Fibroblast of the conjunctiva (primary cell): Measurements from ENCODE around the gene IVD.

ENCODE experiments used
- DNase-seq: peaks from one replicate; pipeline ENCODE4 v3.0.0-alpha.2; 2010; ENCODE audit warnings: low read depth

The IVD gene

DNA sequence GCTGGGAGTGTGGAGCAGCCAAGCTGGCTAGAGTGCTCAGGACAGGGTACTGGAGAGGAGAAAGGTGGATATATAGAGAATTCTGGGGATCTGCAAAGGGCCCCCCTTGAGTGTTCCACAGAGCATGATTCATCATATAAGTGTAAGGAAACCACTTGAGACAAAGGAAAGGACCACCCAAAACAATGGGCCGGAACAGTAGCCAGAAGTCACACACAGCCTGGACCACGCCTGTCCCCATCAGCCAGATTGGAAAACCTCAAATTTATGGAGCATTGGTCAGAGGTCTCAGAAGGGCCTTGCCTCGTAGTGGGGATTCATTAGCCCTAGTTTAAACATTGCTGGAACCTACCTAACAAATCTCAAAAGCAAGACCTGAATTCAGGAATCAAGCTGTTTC is 28.0 kb upstream of the IVD start:
- DNase-seq, result no peak

DNA sequence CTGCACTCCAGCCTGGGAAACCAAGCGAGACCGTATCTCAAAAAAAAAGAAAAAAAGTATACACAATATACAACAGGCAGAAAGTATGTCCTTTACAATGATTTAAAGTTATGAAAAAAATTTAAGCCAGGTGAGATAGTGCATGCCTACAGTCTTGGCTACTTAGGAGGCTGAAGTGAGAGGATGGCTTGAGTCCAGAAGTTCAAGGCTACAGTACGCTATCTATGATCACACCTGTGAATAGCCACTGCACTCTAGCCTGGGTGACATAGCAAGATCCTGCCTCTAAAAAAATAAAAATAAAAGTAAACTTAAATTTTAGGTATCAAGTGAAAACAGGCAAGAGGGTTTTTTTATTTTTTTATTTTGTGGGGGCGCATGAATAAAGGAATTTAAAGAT is 26.2 kb upstream of the IVD start:
- no peak for DNase-seq

DNA sequence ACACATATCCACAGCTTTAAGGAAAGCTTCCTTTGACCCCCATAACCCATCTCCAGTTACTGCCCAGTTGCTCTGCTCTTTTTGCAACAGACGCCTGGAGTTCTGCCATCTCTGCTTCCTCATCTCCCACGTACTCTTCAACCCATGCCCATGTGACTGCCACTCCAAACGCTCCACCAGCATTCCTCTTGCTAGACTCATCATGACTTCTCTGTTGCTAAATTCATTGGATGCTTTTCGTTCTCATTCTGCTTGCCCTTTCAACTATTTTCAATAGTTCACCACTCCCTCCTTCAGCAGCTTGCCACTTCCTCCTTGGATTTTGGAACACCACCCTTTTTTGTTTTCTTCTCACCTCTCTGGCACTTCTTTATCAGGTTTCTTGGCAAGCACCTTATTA is 25.7 kb upstream of the IVD start:
- peak; percentile 97 for DNase-seq

DNA sequence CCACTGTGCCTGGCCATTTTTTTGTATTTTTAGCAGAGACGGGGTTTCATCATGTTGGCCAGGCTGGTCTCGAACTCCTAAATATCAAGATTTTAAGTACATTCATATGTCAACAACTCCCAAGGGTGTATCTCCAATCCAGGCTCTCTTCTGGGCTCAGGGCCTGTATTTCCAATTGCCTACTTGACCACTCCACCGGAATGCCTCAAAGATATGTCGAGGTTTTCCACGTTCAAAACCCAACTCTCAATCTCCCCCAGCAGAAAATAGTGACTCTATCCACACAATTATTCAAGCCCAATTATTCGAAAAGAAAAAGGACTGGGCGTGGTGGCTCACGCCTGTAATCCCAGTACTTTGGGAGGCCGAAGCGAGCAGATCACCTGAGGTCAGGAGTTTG is 25.0 kb upstream of the IVD start:
- no peak for DNase-seq

DNA sequence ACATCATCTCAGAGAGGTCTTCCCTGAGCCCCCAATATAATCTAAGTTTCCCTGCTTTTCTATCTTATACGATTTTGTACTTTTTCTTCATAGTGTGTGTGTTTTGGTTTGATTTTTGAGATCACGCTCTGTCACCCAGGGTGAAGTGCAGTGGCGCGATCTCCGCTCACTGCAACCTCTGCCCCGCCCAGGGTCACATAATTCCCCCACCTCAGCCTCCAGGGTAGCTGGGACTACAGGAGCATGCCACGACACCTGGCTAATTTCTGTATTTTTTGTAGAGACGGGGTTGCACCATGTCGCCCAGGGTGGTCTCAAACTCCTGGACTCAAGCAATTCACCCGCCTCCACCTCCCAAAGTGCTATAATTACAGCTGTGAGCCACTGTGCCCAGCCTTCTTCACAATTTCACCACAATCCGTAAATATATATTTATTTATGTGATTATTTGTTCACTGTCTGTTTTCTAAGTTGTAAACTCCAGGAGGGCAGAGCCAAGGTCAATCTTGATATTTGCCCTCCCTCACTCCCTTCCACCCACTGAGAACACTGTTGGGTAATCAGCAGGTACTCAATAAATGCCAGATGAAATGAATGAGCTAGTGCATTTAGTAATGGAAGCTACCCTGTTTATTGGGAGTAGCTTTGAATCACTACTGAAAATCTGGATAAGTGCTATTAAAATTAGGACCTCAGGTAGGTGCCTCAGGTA is 23.6 kb upstream of the IVD start:
- no peak for DNase-seq

DNA sequence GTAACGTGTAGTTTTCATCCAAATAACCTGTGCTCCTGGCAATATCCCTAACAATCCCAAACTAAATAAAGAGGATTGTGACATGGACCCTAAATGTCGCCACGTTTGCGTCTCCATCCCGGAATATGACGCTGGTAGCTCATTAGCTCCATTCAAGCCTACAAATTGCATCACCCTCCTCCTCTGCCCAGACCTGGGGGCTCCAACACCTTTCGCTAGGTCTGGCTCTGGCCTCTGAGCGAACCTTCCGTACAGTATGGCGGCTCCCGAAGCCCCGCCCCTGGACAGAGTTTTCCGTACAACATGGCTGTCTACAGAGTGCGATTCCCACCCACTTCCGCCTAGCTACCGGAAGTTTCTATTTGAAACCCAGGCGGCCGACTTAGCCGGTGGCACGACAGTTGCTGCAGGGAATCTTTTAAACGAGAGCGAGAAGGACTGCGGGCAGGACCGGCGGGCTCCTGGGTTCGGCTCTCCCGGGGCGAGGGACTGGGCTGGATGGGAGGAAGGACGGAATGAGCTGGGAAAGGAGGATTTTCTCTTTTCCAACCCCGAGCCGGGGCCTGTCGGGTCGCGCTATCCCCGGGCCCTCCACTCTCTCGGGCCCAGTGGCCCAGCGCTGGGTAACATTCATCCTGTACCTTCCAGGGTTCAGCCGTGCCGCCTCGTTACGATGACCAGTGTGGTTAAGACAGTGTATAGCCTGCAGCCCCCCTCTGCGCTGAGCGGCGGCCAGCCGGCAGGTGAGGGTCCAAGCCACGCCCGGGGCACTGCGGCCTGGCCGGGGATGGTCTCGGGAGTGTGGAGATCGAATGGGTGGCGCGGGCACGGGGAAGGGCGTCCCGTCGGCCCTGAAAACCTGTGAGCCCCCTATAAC is 22.8 kb upstream of the IVD start, which contains the start of gene KNSTRN:
KNSTRN (plus strand) TSS at position 142 of the 877 bp plus-strand sequence; CDS start at position 257, 115 bp downstream.
- peak; percentile 85 for DNase-seq

DNA sequence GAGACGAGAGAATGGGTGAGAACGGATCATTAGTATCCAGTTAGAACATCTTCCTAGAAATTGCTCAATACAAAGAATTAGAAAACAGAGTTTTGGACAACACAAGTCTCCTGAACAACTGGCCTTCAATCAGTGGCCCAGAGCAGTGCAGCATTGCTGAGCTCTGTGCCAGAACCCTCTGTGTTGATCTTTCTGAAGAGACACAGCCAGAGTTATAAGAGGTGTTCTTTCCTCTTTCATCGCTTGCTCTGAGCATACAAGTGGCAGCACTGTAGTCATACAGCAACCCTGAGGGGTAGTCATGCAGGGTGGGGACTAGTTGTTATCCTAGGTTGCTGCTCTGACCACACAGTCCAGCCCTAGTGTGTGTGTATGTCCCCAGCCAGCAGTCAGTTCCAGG is 19.1 kb upstream of the IVD start:
- DNase-seq, result no peak

DNA sequence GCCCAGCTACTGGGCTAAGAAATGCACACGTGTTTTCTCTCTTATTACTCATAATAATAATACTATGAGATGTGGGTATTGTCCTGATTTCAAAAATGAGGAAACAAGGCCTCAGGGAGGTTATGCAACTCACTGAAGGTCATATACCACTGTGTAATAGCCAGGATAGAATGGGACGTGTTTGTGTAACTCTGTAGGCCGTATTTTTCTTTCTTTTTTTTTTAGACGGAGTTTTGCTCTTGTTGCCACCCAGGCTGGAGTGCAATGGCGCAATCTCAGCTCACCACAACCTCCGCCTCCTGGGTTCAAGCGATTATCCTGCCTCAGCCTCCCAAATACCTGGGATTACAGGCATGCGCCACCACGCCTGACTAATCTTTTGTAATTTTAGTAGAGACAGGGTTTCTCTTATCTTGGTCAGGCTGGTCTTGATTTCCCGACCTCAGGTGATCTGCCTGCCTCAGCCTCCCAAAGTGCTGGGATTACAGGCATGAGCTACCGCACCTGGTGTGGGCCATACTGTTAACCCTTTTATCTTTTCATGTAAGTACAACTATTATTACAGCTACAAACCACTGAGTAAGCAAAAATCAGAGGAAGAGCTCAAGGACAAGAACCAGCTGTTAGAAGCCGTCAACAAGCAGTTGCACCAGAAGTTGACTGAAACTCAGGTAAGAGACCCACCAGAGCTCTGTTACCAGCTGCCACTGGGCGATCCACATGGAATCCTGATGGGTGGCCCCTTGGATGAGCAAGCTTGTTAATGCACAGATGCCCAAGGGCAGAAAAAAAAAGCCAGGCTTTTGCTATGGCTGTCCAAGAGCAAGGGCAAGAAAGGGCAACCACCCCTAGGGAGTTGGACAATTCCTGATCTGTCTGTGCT is 16.4 kb upstream of the IVD start:
- peak; percentile 10 for DNase-seq

DNA sequence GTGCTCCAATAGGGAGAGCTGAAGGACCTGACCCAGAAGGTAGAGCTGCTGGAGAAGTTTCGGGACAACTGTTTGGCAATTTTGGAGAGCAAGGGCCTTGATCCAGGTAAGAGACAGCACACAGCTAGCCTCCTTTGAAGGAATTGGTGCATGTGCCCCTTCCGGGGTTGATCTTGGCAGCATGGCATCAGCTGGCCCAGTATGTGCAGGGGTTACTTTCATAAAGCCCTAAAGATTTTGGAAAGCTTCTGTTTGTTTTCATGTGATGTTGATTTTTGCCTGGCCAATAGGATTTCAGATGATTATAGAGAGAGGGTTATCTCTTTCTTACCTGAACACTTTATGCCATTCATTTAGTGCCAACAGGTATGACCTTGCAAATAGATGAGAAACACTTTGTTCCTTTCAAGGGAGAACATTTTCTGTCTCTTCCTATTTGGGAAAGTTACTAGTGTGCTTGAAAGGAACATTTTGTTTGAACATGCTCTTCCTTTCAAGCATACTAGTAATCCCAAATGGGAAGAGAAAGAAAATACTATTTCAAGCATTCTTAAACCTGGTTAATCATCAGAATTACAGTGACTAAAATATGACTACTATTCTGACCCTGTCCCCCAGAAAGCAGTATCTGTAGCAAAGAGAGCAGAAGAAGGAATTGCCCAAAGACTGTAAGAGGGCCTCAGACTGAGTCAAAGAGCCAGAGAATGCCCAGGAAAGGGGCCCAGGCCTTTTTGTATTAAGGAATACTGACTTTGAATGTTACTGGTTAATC is 15.6 kb upstream of the IVD start:
- no peak for DNase-seq

DNA sequence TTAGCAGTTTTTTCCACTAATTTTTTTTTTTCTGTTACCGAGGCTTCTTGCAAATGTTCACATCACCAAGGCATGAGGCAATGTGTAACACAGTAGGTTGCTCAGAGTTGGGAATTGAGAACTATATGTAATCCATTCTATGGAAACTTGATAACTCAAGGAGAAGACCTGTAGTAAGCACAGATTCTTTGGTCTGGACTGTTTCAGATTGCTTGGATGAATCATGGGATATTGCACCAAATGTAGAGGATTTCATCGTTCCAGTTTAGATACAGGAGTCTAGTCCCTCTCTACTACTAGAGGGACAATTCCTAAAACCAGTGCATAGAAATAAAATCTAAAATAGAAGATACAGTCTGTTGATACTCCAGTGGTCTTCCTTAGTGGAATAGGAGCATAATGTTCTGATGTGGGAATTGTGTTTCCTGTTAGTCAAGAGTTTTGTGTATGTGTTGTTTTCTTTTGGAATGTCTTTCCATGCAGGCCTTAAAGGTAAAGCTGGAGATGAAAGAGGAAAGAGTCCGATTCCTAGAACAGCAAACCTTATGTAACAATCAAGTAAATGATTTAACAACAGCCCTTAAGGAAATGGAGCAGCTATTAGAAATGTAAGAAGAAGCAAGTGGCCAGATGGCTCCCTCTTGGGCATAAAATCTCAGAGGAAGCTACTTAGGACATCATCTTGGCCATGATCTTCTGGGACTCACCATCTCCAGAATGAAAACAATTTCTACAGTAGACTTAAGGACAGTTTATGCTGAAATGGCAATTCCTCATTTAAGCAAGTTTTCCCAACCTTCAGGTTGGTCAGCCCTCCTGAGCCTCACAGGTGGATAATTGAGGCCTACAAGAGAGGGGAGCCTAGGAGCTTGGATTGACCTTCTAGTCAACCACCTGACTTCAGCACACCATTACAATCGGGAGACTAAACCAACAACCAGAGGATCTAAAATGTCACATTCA is 12.3 kb upstream of the IVD start:
- DNase-seq, result peak; percentile 28

DNA sequence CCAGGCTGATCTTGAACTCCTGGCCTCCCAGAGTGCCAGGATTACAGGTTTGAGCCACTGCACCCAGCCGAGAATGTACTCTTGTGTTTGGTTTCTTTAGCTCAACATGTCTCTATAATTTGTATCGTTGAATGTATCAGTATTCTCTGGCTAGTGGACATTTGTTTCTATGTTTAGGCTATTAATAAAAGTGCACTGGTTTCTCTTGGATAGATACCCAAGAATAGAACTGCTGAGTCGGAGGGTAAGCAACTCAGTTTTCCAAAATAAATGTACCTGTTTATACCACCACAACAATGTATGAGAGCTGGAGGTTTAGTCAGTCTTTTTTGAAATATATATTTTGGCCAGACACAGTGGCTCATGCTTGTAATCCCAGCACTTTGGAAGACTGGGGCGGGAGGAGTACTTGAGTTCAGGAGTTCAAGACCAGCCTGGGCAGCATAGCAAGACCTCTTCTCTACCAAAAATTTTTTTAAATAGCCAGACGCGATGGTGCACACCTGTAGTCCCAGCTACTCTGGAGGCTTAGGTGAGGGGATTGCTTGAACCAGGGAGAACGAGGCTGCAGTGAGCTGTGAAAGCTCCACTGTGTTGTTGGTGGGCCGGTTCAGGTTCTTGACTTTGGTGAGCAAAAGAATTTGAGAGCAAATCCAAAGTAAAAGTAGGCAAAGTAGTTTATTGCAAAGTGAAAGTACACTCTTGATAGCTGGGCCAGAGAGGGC is 7.7 kb upstream of the IVD start:
- no peak for DNase-seq

DNA sequence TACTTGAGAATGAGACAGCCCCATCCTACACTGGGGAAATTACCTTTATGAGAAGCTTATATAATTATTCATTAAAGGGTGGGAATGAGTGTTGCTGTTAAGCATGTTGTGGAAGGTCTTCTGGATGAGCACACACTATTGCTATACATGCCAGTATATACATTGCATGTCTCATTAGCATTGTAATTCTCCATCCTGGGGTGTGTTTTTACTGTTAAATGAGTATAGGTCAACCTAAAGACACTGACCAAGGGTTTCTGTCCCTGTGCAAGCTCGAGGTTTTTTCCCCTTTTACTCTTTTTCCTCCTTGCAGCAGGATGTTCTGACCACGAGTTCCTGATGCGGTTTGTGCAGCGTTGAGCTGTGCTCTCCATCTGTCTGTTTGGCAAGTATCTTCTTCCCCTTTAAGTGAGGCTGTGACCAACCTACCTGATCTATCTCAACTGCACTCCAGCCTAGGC is 7.2 kb upstream of the IVD start:
- DNase-seq, result no peak

DNA sequence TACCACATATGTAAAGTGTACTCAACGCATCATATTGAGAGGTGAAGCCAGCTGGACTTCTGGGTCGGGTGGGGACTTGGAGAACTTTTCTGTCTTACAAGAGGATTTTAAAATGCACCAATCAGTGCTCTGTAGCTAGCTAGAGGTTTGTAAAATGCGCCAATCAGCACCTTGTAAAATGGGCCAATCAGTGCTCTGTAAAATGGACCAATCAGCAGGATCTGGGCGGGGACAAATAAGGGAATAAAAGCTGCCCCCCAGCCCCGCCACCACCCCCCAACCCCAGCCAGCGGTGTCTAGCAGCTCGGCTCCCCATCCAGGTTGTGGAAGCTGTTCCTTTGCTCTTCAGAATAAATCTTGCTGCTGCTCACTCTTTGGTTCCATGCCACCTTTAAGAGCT is 6.2 kb upstream of the IVD start:
- DNase-seq, result no peak

DNA sequence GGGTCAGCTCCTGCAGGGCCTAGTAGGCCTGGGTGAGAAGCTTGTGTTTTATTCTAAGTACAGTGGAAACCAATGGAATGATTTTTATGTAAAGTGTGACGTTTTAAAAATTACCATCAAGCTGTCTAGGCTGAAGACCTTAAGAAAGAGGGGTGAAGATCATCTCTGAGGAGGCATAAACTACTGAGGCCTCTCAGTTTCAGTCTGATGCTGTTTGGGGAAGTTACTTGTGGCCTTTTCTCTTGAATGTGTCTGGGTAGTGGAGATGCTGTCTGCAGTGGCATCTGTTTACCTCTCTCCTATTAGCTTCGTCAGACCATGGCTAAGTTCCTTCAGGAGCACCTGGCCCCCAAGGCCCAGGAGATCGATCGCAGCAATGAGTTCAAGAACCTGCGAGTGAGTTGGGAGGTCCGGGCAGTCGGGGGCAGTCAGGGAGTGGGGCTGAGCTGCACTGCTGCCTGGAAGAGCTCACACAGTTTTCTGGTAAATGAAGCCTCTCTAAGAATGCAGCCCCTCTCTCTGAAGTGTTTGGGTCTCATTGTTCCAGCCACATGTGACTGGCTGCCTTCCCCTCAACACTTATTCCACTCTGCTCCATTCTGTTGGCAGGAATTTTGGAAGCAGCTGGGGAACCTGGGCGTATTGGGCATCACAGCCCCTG is 1.9 kb downstream of the IVD start:
- DNase-seq, result no peak

DNA sequence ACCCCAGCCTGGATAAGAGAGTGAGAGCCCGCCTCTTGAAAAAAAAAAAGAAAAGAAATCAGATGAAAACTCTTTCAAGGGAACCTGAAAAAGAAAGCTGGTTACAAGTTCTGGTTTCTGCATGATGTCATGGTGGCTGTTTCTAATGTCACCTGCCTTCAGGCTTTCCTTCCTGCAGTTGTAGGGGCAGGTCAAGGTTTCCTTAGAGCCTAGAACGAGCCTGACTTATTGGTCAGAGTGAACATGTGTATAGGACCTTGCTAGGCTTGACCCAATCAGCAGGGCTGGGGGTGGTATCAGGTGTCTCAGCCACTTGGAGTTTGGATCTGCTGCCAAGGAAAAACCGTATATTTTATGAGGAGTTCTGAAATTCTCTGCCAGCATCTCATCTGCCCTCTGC is 3.8 kb downstream of the IVD start:
- no peak for DNase-seq

DNA sequence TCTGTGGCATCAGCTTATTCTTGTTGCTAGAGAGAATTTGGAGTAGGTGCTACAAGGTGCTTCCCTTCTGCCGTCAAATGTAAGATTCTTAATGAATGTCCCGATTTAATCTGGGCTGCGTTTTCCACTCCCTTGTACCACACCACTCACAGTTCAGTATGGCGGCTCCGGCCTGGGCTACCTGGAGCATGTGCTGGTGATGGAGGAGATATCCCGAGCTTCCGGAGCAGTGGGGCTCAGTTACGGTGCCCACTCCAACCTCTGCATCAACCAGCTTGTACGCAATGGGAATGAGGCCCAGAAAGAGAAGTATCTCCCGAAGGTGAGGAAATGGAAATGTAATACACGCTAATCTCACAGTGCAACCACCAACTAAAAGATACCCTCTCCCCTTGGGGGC is 4.9 kb downstream of the IVD start:
- no peak for DNase-seq

DNA sequence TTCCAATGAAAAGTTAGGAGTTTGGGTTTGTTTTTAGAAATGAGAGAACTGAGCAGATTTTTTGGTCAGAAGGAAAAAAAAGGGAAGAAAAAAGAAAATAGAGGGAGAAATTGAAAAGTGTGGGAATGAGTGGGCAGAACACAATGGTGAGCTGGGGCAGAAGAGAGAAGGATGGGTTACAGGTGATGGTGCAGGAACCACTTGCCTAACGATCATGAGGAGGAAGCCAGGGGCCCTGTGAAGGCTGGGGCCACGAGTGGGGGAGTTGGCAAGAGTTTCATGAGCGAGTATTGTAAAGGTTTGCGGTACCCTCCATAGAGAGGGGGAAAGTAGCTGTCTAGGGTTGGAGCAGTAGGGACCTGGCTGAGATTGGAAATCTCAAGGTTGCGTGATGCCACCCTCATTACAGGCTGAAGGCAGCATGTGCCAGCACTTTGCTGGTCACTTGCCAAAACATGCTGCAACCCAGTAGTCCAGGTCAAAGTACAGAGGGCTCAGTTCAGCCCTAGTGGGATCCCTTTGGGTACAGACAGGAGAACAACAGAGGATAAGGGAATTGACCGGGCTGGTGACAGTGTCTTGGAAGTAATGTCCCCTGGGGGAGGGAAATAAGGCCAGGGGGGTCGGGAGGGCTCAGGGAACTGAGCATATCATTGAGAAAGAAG is 6.6 kb downstream of the IVD start:
- no peak for DNase-seq

DNA sequence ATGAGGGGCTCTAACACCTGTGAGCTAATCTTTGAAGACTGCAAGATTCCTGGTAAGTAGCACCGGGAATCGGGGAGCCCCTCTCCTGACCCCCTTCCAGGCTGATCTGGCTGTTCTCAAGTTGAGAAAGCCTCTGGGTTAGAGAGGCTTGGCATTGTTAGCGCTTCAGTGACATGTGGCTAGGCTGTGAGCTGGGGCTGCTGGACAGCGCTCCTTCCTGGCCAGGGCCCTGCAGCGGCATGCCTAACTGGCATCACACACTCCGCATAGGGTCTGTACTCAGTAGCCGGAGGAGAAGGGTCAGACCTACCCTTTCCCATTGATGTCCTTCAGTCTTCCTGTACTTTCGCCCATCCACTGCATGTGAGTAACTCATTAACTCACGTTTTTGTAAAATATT is 7.4 kb downstream of the IVD start:
- DNase-seq, result no peak

DNA sequence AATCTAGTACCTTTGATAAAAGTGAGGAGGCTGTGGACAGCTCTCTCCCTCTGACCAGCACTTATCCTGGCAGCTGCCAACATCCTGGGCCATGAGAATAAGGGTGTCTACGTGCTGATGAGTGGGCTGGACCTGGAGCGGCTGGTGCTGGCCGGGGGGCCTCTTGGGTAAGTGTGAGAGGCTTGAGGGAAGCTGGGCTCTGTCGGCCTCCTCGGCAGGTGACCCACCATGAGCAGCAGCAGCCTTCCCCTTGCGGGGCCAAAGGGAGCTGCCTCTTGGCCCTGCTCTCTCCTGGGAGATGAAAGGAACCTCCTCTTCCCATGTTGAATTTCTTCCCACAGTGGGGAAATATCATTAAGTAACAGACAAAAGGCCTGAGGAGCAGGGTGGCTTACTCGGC is 9.2 kb downstream of the IVD start:
- no peak for DNase-seq
